ENCODE results near the gene TGFBR2.

- TF ChIP-seq CTCF (IDR thresholded peaks at IDR 0.05; ENCODE audit: insufficient read depth, low read length, poor library complexity, severe bottlenecking) (no peak), EZH2phosphoT487 (conservative IDR thresholded peaks at IDR 0.05; ENCODE audit: low read length) (no peak)
Measured at GRCh38 chr3:30644615-30645014, 38.2 kb downstream of the TGFBR2 start.

All from SU-DHL-6 (cell line).